T-cell (primary cell): Measurements from ENCODE around the gene IRAK1. TPM values are rescaled to one million over a fixed set of nuclear protein-coding genes. Genes with fewer than 3 reads are reported as not detected.

Experiments used
- ATAC-seq, 4 experiments: fragments of 200-7000 bp in 3 of 4; fragments of 150-1000 bp in 1 of 4; cut with Tn5 transposase; replicated peaks in 1 of 4; 1 replicate in 3 of 4; 2 replicates in 1 of 4; pipeline ENCODE4 v1.10.0; 2021; ENCODE audit warnings: moderate library complexity in 3 of 4, mild to moderate bottlenecking in 2 of 4, moderate number of reproducible peaks in 1 of 4
- CTCF ChIA-PET, 2 donors: fragments of 300-600 bp; sonication (Branson Sonifier 250); formaldehyde crosslinking; loops; one replicate each; lab custom pipeline; 2022; ENCODE audit warnings: antibody characterized with exemption in 2 of 2; lab: Charles Lee
- POLR2A ChIA-PET, 2 donors: fragments of 300-600 bp; sonication (Branson Sonifier 250); formaldehyde crosslinking; loops; one replicate each; lab custom pipeline; 2022; ENCODE audit warnings: antibody characterized with exemption in 2 of 2; lab: Charles Lee
- DNase-seq, 35 experiments: peaks; one replicate each; pipeline versions ENCODE4 v3.0.0 to v3.0.0-alpha.2; 2013 to 2023
- H3K27ac ChIP-seq: one replicate; pipeline ENCODE4 v1.5.1; 2013; ENCODE audit warnings: low read length
- H3K27me3 ChIP-seq, 2 experiments: replicated peaks in 1 of 2; 1 replicate in 1 of 2; 2 replicates in 1 of 2; pipeline versions ENCODE4 v1.6.1 to v1.7.0; 2013; ENCODE audit warnings: low read length in 1 of 2, mixed read lengths in 1 of 2; ENCODE audit not compliant: control insufficient read depth in 2 of 2, insufficient read depth in 2 of 2; ENCODE audit errors: extremely low read depth in 1 of 2
- H3K36me3 ChIP-seq, 2 donors: 1 replicate in 1 of 2; 2 replicates in 1 of 2; pipeline versions ENCODE4 v1.6.1 to v1.7.0; 2013; ENCODE audit warnings: low read length in 1 of 2; ENCODE audit not compliant: control insufficient read depth in 2 of 2, insufficient read depth in 1 of 2; ENCODE audit errors: extremely low read depth in 1 of 2
- H3K4me1 ChIP-seq, 2 experiments: 1 replicate in 1 of 2; 2 replicates in 1 of 2; pipeline versions ENCODE4 v1.6.1 to v1.7.0; 2013; ENCODE audit warnings: low read length in 2 of 2, mixed read lengths in 1 of 2; ENCODE audit not compliant: insufficient read depth in 2 of 2, control insufficient read depth in 1 of 2; ENCODE audit errors: extremely low read depth in 1 of 2
- H3K4me3 ChIP-seq, 2 donors: 1 replicate in 1 of 2; 2 replicates in 1 of 2; pipeline versions ENCODE4 v1.5.1 to v1.7.0; 2013; ENCODE audit warnings: mild to moderate bottlenecking in 2 of 2, low read length in 1 of 2, moderate library complexity in 1 of 2; ENCODE audit not compliant: control insufficient read depth in 1 of 2; ENCODE audit errors: extremely low read depth in 1 of 2
- H3K9me3 ChIP-seq: 2 replicates; pipeline ENCODE4 v1.7.0; 2013
- H3K27ac Mint-ChIP-seq, 2 donors: one replicate each; pipeline ENCODE4 v1.8.0; 2020 to 2021; ENCODE audit warnings: mild to moderate bottlenecking in 2 of 2, mixed read lengths in 2 of 2
- H3K27me3 Mint-ChIP-seq, 2 donors: one replicate each; pipeline ENCODE4 v1.8.0; 2021 to 2022; ENCODE audit warnings: mixed read lengths in 2 of 2
- H3K36me3 Mint-ChIP-seq: one replicate; pipeline ENCODE4 v1.8.0; 2021; ENCODE audit warnings: mixed read lengths
- H3K4me1 Mint-ChIP-seq, 3 donors: one replicate each; pipeline ENCODE4 v1.8.0; 2020 to 2022; ENCODE audit warnings: mixed read lengths in 3 of 3, mild to moderate bottlenecking in 1 of 3
- H3K4me3 Mint-ChIP-seq, 3 donors: one replicate each; pipeline ENCODE4 v1.8.0; 2020 to 2022; ENCODE audit warnings: mild to moderate bottlenecking in 3 of 3, mixed read lengths in 3 of 3, moderate library complexity in 3 of 3
- H3K9me3 Mint-ChIP-seq, 3 donors: one replicate each; pipeline ENCODE4 v1.8.0; 2020 to 2022; ENCODE audit warnings: mixed read lengths in 3 of 3
- WGBS: methylation state at CpG from one replicate; pipeline ENCODE4 v1.1.5; 2013; ENCODE audit warnings: missing lambda C conversion rate; ENCODE audit not compliant: insufficient coverage; 5-methylcytosine and 5-hydroxymethylcytosine counted together
- total RNA-seq, 35 experiments: library from RNA in 6 of 35; stranded (reverse) in 6 of 35; fragments of 120-200 nt in 1 of 35; gene quantifications; one replicate each; pipeline versions ENCODE4 v1.2.1 to v1.2.4 and lab custom pipeline; 2013 to 2026

Gene IRAK1
- total RNA-seq, 5 donors from 2014 or later (not counting 1 experiment from before 2014, with no cell fraction given) = 66.5 to 102 (median 85.0) TPM

DNA sequence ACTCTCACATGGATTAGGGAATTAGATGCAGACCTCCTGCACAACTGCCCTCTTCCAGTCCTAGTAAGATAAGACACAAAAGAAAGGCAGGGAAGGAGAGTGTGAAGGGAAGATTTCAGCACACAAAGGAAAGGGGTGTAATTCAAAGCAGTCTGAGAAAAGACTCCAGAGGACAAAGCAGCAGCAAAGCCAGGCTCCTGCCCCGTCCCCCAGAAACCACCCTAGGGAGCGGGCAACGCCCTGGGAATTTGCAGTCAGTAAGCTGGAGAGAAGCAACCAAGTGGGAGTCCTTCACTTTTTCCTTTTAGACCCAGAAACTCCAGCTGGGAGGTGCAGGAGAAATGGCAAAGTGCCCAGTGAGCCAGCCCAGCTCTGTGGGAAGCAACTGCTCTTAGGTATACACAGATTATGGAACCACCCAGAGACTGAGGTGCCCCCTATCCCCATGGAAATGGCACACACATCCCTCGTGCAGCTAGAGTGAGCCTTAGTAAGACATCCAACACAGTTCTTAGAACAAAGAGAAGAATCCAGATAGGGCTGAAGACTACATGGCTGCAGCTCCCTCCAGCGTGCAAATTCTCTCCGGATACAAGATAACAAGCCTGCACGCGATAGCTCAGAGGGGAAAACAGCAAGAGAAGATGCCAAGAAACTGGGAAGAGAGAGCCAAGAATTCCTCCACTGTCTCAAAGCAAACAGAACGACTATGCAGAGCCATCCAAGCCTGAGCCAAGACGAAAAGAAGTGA is 26.5 kb upstream of the IRAK1 start:
- Mint-ChIP-seq H3K4me3 (no peak overlapping the region), H3K36me3 (peaks cover 17% of the 10 kb centered on the region), H3K27me3 (peaks cover 0 to 42% of the 10 kb centered on the region in 2 donors), H3K4me1 (peaks cover 42 to 64% (median 53%) of the 10 kb centered on the region in 3 donors), H3K9me3 (no peaks in the 10 kb centered on the region), H3K27ac (peak overlapping the region in 1 of 2 donors; percentile 75)
- Histone ChIP-seq H3K9me3 (no peaks in the 10 kb centered on the region), H3K4me3 (no peak overlapping the region), H3K27me3 (no peaks in the 10 kb centered on the region), H3K36me3 (peaks cover 3 to 49% of the 10 kb centered on the region in 2 donors), H3K4me1 (peaks cover 0 to 18% of the 10 kb centered on the region in 2 experiments), H3K27ac (no peak overlapping the region)
- ChIA-PET CTCF (interaction anchor here in 1 of 2 donors (0.9 kb wide), 1 partner anchor 45 kb away, joined by 3 read pairs; no protein-coding TSS in a partner anchor), POLR2A (interaction anchor here (0.5 to 0.7 kb wide), 2 partner anchors 89 to 289 kb away, joined by 3 to 4 read pairs; no protein-coding TSS in a partner anchor)
- DNase-seq = no peak
- whole genome bisulfite sequencing = no CpG with 5 or more reads among the region's 10 CpGs
- no peak for ATAC-seq

DNA sequence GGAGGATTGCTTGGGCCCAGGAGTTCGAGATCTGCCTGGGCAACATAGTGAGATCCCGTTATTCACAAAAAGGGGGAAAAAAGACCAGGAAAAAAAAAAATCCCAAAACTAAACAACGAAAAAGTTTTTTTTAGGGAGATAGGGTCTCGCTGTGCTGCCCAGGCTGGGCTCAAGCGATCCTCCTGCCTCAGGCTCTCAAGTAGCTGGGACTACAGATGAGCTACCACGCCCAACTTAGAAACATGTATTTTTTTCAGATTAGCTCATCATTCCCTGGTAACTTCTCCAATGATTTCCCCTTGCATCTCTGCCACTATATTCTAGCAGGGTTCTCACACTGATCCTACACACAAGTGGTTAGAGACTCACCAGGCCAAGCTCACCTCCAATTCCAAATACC is 24.4 kb upstream of the IRAK1 start:
- H3K27me3 Mint-ChIP-seq = peaks cover 0 to 40% of the 10 kb centered on the region in 2 donors
- Histone ChIP-seq H3K9me3 (no peaks in the 10 kb centered on the region), H3K27ac (no peak overlapping the region), H3K4me3 (no peak overlapping the region), H3K36me3 (peaks cover 3 to 39% of the 10 kb centered on the region in 2 donors), H3K27me3 (no peaks in the 10 kb centered on the region), H3K4me1 (peaks cover 0 to 11% of the 10 kb centered on the region in 2 experiments)
- ATAC-seq (no peak), DNase-seq (no peak)
- WGBS = 100% methylated on average over 2 of the region's 6 CpGs
- CTCF ChIA-PET = no interaction called here
- H3K36me3 Mint-ChIP-seq = peaks cover 9% of the 10 kb centered on the region
- no peak overlapping the region for H3K4me3 Mint-ChIP-seq
- H3K9me3 Mint-ChIP-seq = no peaks in the 10 kb centered on the region
- H3K4me1 Mint-ChIP-seq = peaks cover 35 to 58% (median 57%) of the 10 kb centered on the region in 3 donors
- no peak overlapping the region for H3K27ac Mint-ChIP-seq
- POLR2A ChIA-PET = no interaction called here

DNA sequence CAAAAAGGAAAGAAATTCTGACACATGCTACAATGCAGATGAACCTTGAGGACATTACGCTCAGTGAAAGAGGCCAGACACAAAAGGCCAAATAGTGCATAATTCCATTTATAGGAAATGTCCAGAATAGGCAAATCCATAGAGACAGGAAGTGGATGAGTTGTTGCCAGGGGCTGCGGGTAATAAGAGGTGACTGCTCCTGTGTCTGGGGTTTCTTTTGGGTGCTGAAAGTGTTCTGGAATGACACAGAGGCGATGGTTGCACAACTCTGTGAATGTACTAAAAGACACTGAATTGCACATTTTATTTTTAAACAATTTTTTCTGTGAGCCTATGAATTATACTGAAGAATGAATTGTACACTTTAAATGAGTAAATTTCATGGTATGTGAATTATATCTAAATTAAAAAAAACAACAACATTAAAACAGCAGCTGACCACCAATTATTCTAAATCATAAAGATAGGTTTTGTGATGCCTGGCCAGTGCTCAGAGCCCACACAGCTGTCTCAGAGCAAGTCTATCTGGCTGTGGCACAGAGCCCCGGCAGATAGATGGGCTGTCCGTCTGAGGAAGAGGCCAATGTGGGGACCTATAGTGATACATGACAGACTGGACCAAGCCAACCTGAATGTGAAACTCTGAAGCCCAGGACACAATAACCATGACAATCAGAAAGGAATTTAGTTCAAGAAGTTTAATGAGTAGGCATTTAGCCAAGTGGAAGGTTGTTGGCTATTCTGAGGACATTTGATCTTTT is 23.5 kb upstream of the IRAK1 start:
- Mint-ChIP-seq H3K4me3 (no peak overlapping the region), H3K36me3 (peaks cover 9% of the 10 kb centered on the region), H3K4me1 (peaks cover 27 to 55% (median 54%) of the 10 kb centered on the region in 3 donors), H3K27me3 (peaks cover 0 to 40% of the 10 kb centered on the region in 2 donors), H3K27ac (no peak overlapping the region), H3K9me3 (no peaks in the 10 kb centered on the region)
- no peak overlapping the region for H3K27ac ChIP-seq
- CTCF ChIA-PET = no interaction called here
- peaks cover 0 to 11% of the 10 kb centered on the region in 2 experiments for H3K4me1 ChIP-seq
- DNase-seq (no peak), ATAC-seq (no peak)
- H3K9me3 ChIP-seq = no peaks in the 10 kb centered on the region
- POLR2A ChIA-PET = no interaction called here
- H3K36me3 ChIP-seq = peaks cover 6 to 36% of the 10 kb centered on the region in 2 donors
- WGBS = no CpG with 5 or more reads among the region's 5 CpGs
- no peak overlapping the region for H3K4me3 ChIP-seq
- H3K27me3 ChIP-seq = no peaks in the 10 kb centered on the region

DNA sequence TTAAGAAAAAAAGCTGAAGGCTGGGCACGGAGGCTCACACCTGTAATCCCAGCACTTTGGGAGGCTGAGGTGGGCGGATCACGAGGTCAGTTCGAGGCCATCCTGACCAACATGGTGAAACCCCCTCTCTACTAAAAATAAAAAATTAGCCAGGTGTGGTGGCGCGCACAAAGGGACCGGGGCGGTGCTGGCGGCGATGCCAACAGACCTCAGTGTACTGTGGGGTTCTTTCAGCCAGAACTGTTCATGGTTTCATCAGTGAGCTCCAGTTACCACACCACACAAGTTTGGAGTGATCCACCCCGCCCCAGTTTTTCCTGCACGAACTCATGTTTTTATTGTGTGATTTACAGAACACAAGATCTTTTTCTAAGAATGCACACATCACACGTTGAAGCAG is 21.2 kb upstream of the IRAK1 start:
- H3K27me3 Mint-ChIP-seq = peaks cover 0 to 32% of the 10 kb centered on the region in 2 donors
- H3K36me3 Mint-ChIP-seq = peaks cover 3% of the 10 kb centered on the region
- peaks cover 17 to 57% (median 51%) of the 10 kb centered on the region in 3 donors for H3K4me1 Mint-ChIP-seq
- DNase-seq = no peak
- ChIA-PET CTCF (interaction anchor here in 1 of 2 donors (0.6 kb wide), 1 partner anchor 39 kb away, joined by 3 read pairs; no protein-coding TSS in a partner anchor), POLR2A (interaction anchor here in 1 of 2 donors (0.7 kb wide), 1 partner anchor 289 kb away, joined by 3 read pairs; no protein-coding TSS in a partner anchor)
- no peak overlapping the region for H3K4me3 ChIP-seq
- no peaks in the 10 kb centered on the region for H3K9me3 ChIP-seq
- H3K36me3 ChIP-seq = peaks cover 6 to 26% of the 10 kb centered on the region in 2 donors
- no peaks in the 10 kb centered on the region for H3K9me3 Mint-ChIP-seq
- WGBS = no CpG with 5 or more reads among the region's 13 CpGs
- H3K27me3 ChIP-seq = no peaks in the 10 kb centered on the region
- H3K27ac Mint-ChIP-seq = peak overlapping the region in 1 of 2 donors; percentile 28
- no peak for ATAC-seq
- no peak overlapping the region for H3K4me3 Mint-ChIP-seq
- peaks cover 0 to 17% of the 10 kb centered on the region in 2 experiments for H3K4me1 ChIP-seq
- H3K27ac ChIP-seq = no peak overlapping the region

GRCh38 chrX:154040307-154040756 is 20.6 kb upstream of the IRAK1 start:
- ATAC-seq (no peak), DNase-seq (no peak)
- no peaks in the 10 kb centered on the region for H3K9me3 ChIP-seq
- peak overlapping the region in 1 of 2 donors; percentile 63 for H3K27ac Mint-ChIP-seq
- H3K9me3 Mint-ChIP-seq = no peaks in the 10 kb centered on the region
- no peak overlapping the region for H3K4me3 Mint-ChIP-seq
- peaks cover 3% of the 10 kb centered on the region for H3K36me3 Mint-ChIP-seq
- no peaks in the 10 kb centered on the region for H3K27me3 ChIP-seq
- H3K4me1 ChIP-seq = peaks cover 0 to 17% of the 10 kb centered on the region in 2 experiments
- H3K27ac ChIP-seq = no peak overlapping the region
- CTCF ChIA-PET = interaction anchor here in 1 of 2 donors (0.6 kb wide), 1 partner anchor 20 kb away, joined by 3 read pairs; no protein-coding TSS in a partner anchor
- peaks cover 18 to 57% (median 50%) of the 10 kb centered on the region in 3 donors for H3K4me1 Mint-ChIP-seq
- no peak overlapping the region for H3K4me3 ChIP-seq
- POLR2A ChIA-PET = interaction anchor here in 1 of 2 donors (0.7 kb wide), 1 partner anchor 290 kb away, joined by 3 read pairs; no protein-coding TSS in a partner anchor
- peaks cover 0 to 28% of the 10 kb centered on the region in 2 donors for H3K27me3 Mint-ChIP-seq
- H3K36me3 ChIP-seq = peaks cover 6 to 27% of the 10 kb centered on the region in 2 donors
- WGBS = no CpG with 5 or more reads among the region's 7 CpGs

- no peaks in the 10 kb centered on the region for H3K9me3 ChIP-seq
- no peaks in the 10 kb centered on the region for H3K9me3 Mint-ChIP-seq
- H3K4me3 Mint-ChIP-seq = no peak overlapping the region
- H3K27me3 Mint-ChIP-seq = peaks cover 0 to 30% of the 10 kb centered on the region in 2 donors
- no peak for ATAC-seq
- peaks cover 0 to 17% of the 10 kb centered on the region in 2 experiments for H3K4me1 ChIP-seq
- DNase-seq = no peak
- peaks cover 18 to 55% (median 48%) of the 10 kb centered on the region in 3 donors for H3K4me1 Mint-ChIP-seq
- no peaks in the 10 kb centered on the region for H3K27me3 ChIP-seq
- ChIA-PET CTCF (interaction anchor here in 1 of 2 donors (0.6 kb wide), 1 partner anchor 260 kb away, joined by 7 read pairs; no protein-coding TSS in a partner anchor), POLR2A (no interaction called here)
- H3K27ac Mint-ChIP-seq = peak overlapping the region in 1 of 2 donors; percentile 63
- peaks cover 3% of the 10 kb centered on the region for H3K36me3 Mint-ChIP-seq
- H3K27ac ChIP-seq = no peak overlapping the region
- peaks cover 6 to 20% of the 10 kb centered on the region in 2 donors for H3K36me3 ChIP-seq
- no CpG with 5 or more reads among the region's 11 CpGs for WGBS
- no peak overlapping the region for H3K4me3 ChIP-seq
These were observed 19.9 kb upstream of the IRAK1 start for GRCh38 chrX:154039577-154039976.
